GM12878 (cell line): Measurements from ENCODE around the gene HRCT1. TPM values are rescaled to one million over a fixed set of nuclear protein-coding genes. Genes with fewer than 3 reads are reported as not detected.

Experiments
- ATAC-seq: fragments of 200-7000 bp; cut with Tn5 transposase; 3 replicates; pipeline ENCODE4 v1.9.1; 2020; ENCODE audit warnings: mild to moderate bottlenecking, moderate library complexity
- BruUV-seq: library from RNA; stranded (reverse); fragments of 400-500 nt; replicated peaks from 2 replicates; lab custom pipeline; 2021; lab: Mats Ljungman, UMichigan
- CTCF ChIA-PET: fragments of 300-600 bp; sonication (Branson Sonifier 250); formaldehyde crosslinking; extraction: SDS; loops from one replicate; lab custom pipeline; 2021; ENCODE audit warnings: inconsistent platforms; lab: Yijun Ruan, JAX
- POLR2A ChIA-PET: fragments of 350-600 bp; formaldehyde crosslinking; extraction: SDS; loops from one replicate; lab custom pipeline; 2021; ENCODE audit warnings: inconsistent platforms; lab: Charles Lee
- RAD21 ChIA-PET: fragments of 300-600 bp; sonication (Branson Sonifier 250); formaldehyde crosslinking; loops from one replicate; lab custom pipeline; 2023; ENCODE audit warnings: antibody characterized with exemption; ENCODE audit not compliant: unreplicated experiment; lab: Charles Lee
- SMC1A ChIA-PET: fragments of 300-600 bp; sonication (Branson Sonifier 250); formaldehyde crosslinking; loops from one replicate; lab custom pipeline; 2023; ENCODE audit not compliant: unreplicated experiment, uncharacterized antibody; lab: Charles Lee
- DNase-seq: peaks from one replicate; pipeline ENCODE4 v3.0.0-alpha.2; 2011; ENCODE audit warnings: low read depth, low spot score
- FAIRE-seq: peaks from 3 replicates; lab custom pipeline; 2011; peaks lifted over from hg19 to GRCh38; lab: Jason Lieb, UNC
- H2AFZ ChIP-seq: 2 replicates; pipeline ENCODE4 v1.6.0; 2011; ENCODE audit warnings: low read depth, low read length, control low read depth; ENCODE audit not compliant: control insufficient read depth
- H3K27ac ChIP-seq: 2 replicates; pipeline ENCODE4 v1.5.1; 2011; ENCODE audit warnings: control low read depth; ENCODE audit not compliant: control insufficient read depth, insufficient read depth
- H3K27me3 ChIP-seq, 2 experiments: replicated peaks in 1 of 2; 2 replicates each; pipeline versions ENCODE4 v1.6.0 to v1.6.1; 2011; ENCODE audit warnings: low read length in 1 of 2; ENCODE audit not compliant: control insufficient read depth in 2 of 2, insufficient read depth in 2 of 2
- H3K36me3 ChIP-seq, 2 experiments: 2 replicates each; pipeline ENCODE4 v1.5.1; 2011; ENCODE audit warnings: low read length in 1 of 2; ENCODE audit not compliant: control insufficient read depth in 2 of 2, insufficient read depth in 2 of 2
- H3K4me1 ChIP-seq: 2 replicates; pipeline ENCODE4 v1.6.1; 2011; ENCODE audit warnings: mild to moderate bottlenecking, low read length, moderate library complexity, mixed read lengths; ENCODE audit not compliant: control insufficient read depth, insufficient read depth
- H3K4me2 ChIP-seq: 2 replicates; pipeline ENCODE4 v1.6.0; 2011; ENCODE audit warnings: control low read depth; ENCODE audit not compliant: control insufficient read depth, insufficient read depth
- H3K4me3 ChIP-seq: fragments of 200-600 bp; sonication (generic); 2 replicates; pipeline ENCODE4 v1.5.1; 2016
- H3K79me2 ChIP-seq: 2 replicates; pipeline ENCODE4 v1.6.0; 2011; ENCODE audit warnings: low read length; ENCODE audit not compliant: control insufficient read depth, insufficient read depth
- H3K9ac ChIP-seq: 2 replicates; pipeline ENCODE4 v1.8.0; 2011; ENCODE audit warnings: low read length, control low read depth, mixed read lengths; ENCODE audit not compliant: control insufficient read depth, insufficient read depth
- H3K9me3 ChIP-seq: replicated peaks from 3 replicates; pipeline ENCODE4 v1.5.1; 2011; ENCODE audit warnings: mild to moderate bottlenecking, low read length; ENCODE audit not compliant: control insufficient read depth, insufficient read depth
- H4K20me1 ChIP-seq: 2 replicates; pipeline ENCODE4 v1.6.0; 2011; ENCODE audit not compliant: control insufficient read depth, insufficient read depth
- CREB1 ChIP-seq: IDR thresholded peaks from 2 replicates; pipeline ENCODE4 v1.6.1; 2012; ENCODE audit warnings: low read depth, mild to moderate bottlenecking, inconsistent platforms
- FOS ChIP-seq: IDR thresholded peaks from 3 replicates; pipeline ENCODE4 v1.6.1; 2011; ENCODE audit warnings: borderline replicate concordance; ENCODE audit not compliant: insufficient read length; ENCODE audit errors: extremely low read depth
- POLR2AphosphoS5 ChIP-seq: IDR thresholded peaks from 2 replicates; pipeline ENCODE4 v1.6.1; 2011; ENCODE audit warnings: mild to moderate bottlenecking, low read length, inconsistent platforms
- ZNF687 ChIP-seq: fragments of 450-650 bp; IDR thresholded peaks from 2 replicates; pipeline ENCODE4 v1.6.1; 2017; ENCODE audit warnings: mild to moderate bottlenecking, moderate library complexity
- WGBS: methylation state at CpG from one replicate; pipeline ENCODE4 v1.1.6; 2016; ENCODE audit warnings: low lambda C conversion rate; ENCODE audit not compliant: insufficient replicate concordance, insufficient coverage; ENCODE audit errors: missing lambda C conversion rate; 5-methylcytosine and 5-hydroxymethylcytosine counted together
- in situ Hi-C: fragments of 300-500 bp; cut with MboI; formaldehyde crosslinking; loops from 9 replicates; pipeline ENCODE4 v1.14.3; 2018; ENCODE audit warnings: mixed read lengths
- intact Hi-C: fragments of 100-400 bp; cut with micrococcal nuclease; formaldehyde crosslinking; loops from one replicate; pipeline ENCODE4 v1.14.2; 2022; ENCODE audit not compliant: unreplicated experiment
- polyA plus RNA-seq, 11 experiments: library from polyadenylated mRNA; depleted of rRNA in 4 of 11; unstranded in 6 of 11; stranded (reverse) in 5 of 11; fragments of >200 nt; fragmentation: Nextera tagmentation in 4 of 11; fragmentation: Illumina TruSeq in 1 of 11; extraction: Ambion mirVana in 4 of 11; extraction: Trizol in 1 of 11; gene quantifications; 1 replicate in 1 of 11; 2 replicates in 10 of 11; pipeline versions ENCODE4 v1.2.1 to v1.2.3, GENCODE V29; 2011 to 2016; ENCODE audit warnings: inconsistent platforms in 2 of 11, missing spikeins in 2 of 11, low read depth in 1 of 11
- total RNA-seq, 4 experiments: library from RNA; depleted of rRNA in 3 of 4; stranded (reverse); fragments of >200 nt in 3 of 4; fragmentation: Illumina TruSeq in 1 of 4; extraction: Trizol in 1 of 4; gene quantifications; 2 replicates each; pipeline versions ENCODE4 v1.2.1 to v1.2.3, GENCODE V29; 2013 to 2021

Gene HRCT1
- total and polyA plus RNA-seq, 10 of the 15 experiments (the other 5 are each of a cell fraction or from before 2014, with no cell fraction given), result not detected

- no peaks in the 10 kb centered on the region for H3K9me3 ChIP-seq
- no peak overlapping the region for H2AFZ ChIP-seq
- no peak for DNase-seq
- H3K4me2 ChIP-seq, result no peak overlapping the region
- H3K27ac ChIP-seq, result no peak overlapping the region
- no TSS peak for BruUV-seq
- in situ Hi-C loops, result no loop called here
- no peak overlapping the region for H3K4me3 ChIP-seq
- no peak overlapping the region for H3K9ac ChIP-seq
- ChIA-PET SMC1A (interaction anchor here (0.8 to 2.0 kb wide), 2 partner anchors 73 to 163 kb away, joined by 3 to 9 read pairs; no protein-coding TSS in a partner anchor), RAD21 (no interaction called here), CTCF (interaction anchor here (1.4 to 2.9 kb wide), 4 partner anchors 10 to 73 kb away, joined by 6 to 13 read pairs (median 8); no protein-coding TSS in a partner anchor), POLR2A (no interaction called here)
- no peaks in the 10 kb centered on the region for H3K27me3 ChIP-seq
- no peaks in the 10 kb centered on the region for H4K20me1 ChIP-seq
- no peaks in the 10 kb centered on the region for H3K36me3 ChIP-seq
- no peak for TF ChIP-seq ZNF687
- no peak for TF ChIP-seq POLR2AphosphoS5
- TF ChIP-seq FOS, result no peak
- no peak for TF ChIP-seq CREB1
- H3K79me2 ChIP-seq, result no peaks in the 10 kb centered on the region
- WGBS, result 42% methylated on average over 2 of the region's 2 CpGs
- ATAC-seq, result no peak
- intact Hi-C loops, result no loop called here
- H3K4me1 ChIP-seq, result no peaks in the 10 kb centered on the region
- FAIRE-seq, result no peak
These were observed 7.0 kb upstream of the HRCT1 start for GRCh38 chr9:35899021-35899420.
